ENCODE results near the gene SHF. TPM values are rescaled to one million over a fixed set of nuclear protein-coding genes. Genes with fewer than 3 reads are reported as not detected.

The SHF gene
- total RNA-seq, 2 experiments from 2014 or later, result 11.8 to 12.5 TPM

GRCh38 chr15:45150997-45151396 lies 36.8 kb downstream of the SHF start:
- no peak overlapping the region for H3K27ac Mint-ChIP-seq
- no peaks in the 10 kb centered on the region for H3K9me3 Mint-ChIP-seq
- H3K4me3 Mint-ChIP-seq, result no peak overlapping the region
- DNase-seq, result no peak
- CTCF ChIA-PET, result no interaction called here
- no peaks in the 10 kb centered on the region for H3K4me1 Mint-ChIP-seq (ENCODE audit: low read depth)
- no peaks in the 10 kb centered on the region for H3K27me3 Mint-ChIP-seq
- intact Hi-C loops (cut with micrococcal nuclease), result no loop called here
- H3K36me3 Mint-ChIP-seq, result peaks cover 6% of the 10 kb centered on the region
- POLR2A ChIA-PET, result no interaction called here

GRCh38 chr15:45150481-45150880 lies 37.3 kb downstream of the SHF start:
- intact Hi-C loops (cut with micrococcal nuclease), result no loop called here
- Mint-ChIP-seq H3K27ac (no peak overlapping the region), H3K4me3 (no peak overlapping the region), H3K9me3 (no peaks in the 10 kb centered on the region), H3K4me1 (ENCODE audit: low read depth) (no peaks in the 10 kb centered on the region), H3K27me3 (no peaks in the 10 kb centered on the region), H3K36me3 (peaks cover 6% of the 10 kb centered on the region)
- ChIA-PET POLR2A (interaction anchor here (1.1 kb wide), 1 partner anchor 242 kb away, joined by 3 read pairs; no protein-coding TSS in a partner anchor), CTCF (interaction anchor here (1.5 kb wide), 1 partner anchor 32 kb away, joined by 5 read pairs; no protein-coding TSS in a partner anchor)
- no peak for DNase-seq

GRCh38 chr15:45149060-45149459 lies 38.7 kb downstream of the SHF start:
- Mint-ChIP-seq H3K27ac (no peak overlapping the region), H3K9me3 (no peaks in the 10 kb centered on the region), H3K36me3 (peaks cover 6% of the 10 kb centered on the region), H3K4me3 (no peak overlapping the region), H3K4me1 (ENCODE audit: low read depth) (no peaks in the 10 kb centered on the region), H3K27me3 (no peaks in the 10 kb centered on the region)
- DNase-seq, result no peak
- CTCF ChIA-PET, result no interaction called here
- intact Hi-C loops (cut with micrococcal nuclease), result no loop called here
- POLR2A ChIA-PET, result no interaction called here

DNA sequence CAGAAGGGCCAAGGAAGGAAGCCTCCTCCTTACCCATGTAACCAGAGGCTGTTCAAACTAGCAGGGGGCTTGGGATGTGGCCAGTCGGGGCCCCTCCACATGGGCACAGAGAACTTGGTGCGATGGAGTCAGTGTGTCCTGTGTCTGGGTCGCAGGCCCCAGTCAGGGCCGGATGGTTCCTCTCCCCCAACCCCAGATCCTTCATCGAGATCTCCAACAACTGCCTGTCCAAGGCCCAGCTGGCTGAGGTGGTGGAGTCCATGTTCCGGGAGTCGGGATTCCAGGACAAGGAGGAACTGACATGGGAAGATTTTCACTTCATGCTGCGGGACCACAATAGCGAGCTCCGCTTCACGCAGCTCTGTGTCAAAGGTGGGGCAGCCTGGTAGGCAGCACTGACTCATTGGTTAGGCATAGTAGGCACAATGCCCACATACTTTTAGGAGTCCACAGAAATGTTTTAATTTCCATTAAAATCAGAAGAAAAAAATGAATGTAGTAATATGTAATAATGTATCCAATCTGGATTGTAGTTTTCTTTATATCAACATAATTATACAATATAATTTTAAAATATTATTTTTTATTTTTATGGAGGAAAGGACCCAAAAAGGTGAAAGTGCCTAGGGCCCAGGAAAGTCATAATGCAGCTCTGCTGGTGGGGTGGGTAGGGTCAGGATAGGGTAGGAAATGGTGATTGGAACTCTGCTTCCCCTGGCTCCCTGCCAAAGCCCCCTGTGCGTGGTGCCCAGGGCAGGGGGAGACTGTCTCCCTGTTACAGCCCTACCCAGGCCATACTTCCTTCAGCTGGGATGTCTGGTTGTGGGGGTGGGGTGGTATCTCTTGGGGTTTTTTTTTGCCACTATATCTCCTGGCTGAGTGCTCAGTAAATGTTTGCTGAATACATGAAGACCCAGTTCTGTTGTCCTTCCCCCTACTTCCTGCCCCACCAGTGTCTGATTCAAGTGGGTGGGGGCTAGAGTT lies 39.4 kb downstream of the SHF start:
- POLR2A ChIA-PET, result no interaction called here
- Mint-ChIP-seq H3K4me1 (ENCODE audit: low read depth) (no peaks in the 10 kb centered on the region), H3K27me3 (no peaks in the 10 kb centered on the region), H3K4me3 (no peak overlapping the region), H3K36me3 (peaks cover 6% of the 10 kb centered on the region), H3K9me3 (no peaks in the 10 kb centered on the region), H3K27ac (no peak overlapping the region)
- DNase-seq, result no peak
- intact Hi-C loops (cut with micrococcal nuclease), result no loop called here
- CTCF ChIA-PET, result no interaction called here

DNA sequence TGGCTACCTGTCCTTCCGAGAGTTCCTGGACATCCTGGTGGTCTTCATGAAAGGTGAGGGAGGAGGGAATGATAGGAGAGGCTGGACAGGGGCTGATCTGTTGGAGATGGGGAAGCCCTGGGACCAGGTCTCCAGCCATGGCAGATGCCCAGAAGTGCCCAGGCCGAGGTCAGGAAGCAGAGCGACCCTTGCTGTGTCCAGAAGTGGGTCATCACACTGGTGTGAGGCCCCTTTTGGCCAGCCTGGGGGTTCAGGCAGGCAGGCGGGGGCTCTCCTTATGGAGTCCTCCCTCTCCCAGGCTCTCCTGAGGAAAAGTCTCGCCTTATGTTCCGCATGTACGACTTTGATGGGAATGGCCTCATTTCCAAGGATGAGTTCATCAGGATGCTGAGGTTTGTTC lies 40.2 kb downstream of the SHF start:
- Mint-ChIP-seq H3K9me3 (no peaks in the 10 kb centered on the region), H3K36me3 (peaks cover 6% of the 10 kb centered on the region), H3K4me3 (no peak overlapping the region), H3K27ac (no peak overlapping the region), H3K27me3 (no peaks in the 10 kb centered on the region), H3K4me1 (ENCODE audit: low read depth) (no peaks in the 10 kb centered on the region)
- intact Hi-C loops (cut with micrococcal nuclease), result no loop called here
- DNase-seq, result no peak
- ChIA-PET POLR2A (no interaction called here), CTCF (no interaction called here)

- intact Hi-C loops (cut with micrococcal nuclease), result no loop called here
- no peaks in the 10 kb centered on the region for H3K9me3 Mint-ChIP-seq
- no peaks in the 10 kb centered on the region for H3K36me3 Mint-ChIP-seq
- POLR2A ChIA-PET, result interaction anchor here (1.3 kb wide), 1 partner anchor 40 kb away, joined by 3 read pairs; no protein-coding TSS in a partner anchor
- CTCF ChIA-PET, result interaction anchor here (0.5 to 1.4 kb wide), 2 partner anchors 9 to 28 kb away, joined by 3 to 8 read pairs; no protein-coding TSS in a partner anchor
- H3K27me3 Mint-ChIP-seq, result no peaks in the 10 kb centered on the region
- DNase-seq, result no peak
- no peaks in the 10 kb centered on the region for H3K4me1 Mint-ChIP-seq (ENCODE audit: low read depth)
- no peak overlapping the region for H3K27ac Mint-ChIP-seq
- H3K4me3 Mint-ChIP-seq, result no peak overlapping the region
Observed at GRCh38 chr15:45146405-45146804, 41.4 kb downstream of the SHF start.

DNA sequence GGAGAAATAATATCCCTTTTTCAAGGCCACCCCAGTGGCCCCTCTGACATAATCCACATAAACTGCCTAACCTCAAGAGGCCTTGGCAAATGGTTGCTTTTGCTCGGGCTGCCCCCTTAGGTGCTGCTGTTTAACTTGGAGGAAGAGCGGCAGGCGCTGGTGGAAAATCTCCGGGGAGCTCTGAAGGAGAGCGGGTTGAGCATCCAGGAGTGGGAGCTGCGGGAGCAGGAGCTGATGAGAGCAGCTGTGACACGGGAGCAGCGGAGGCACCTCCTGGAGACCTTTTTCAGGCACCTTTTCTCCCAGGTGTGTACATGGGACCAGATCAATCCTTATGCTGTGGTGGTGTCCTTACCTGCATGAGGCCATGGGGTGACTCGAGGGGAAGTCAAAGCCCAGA lies 43.0 kb downstream of the SHF start:
- POLR2A ChIA-PET, result no interaction called here
- H3K9me3 Mint-ChIP-seq, result no peaks in the 10 kb centered on the region
- CTCF ChIA-PET, result interaction anchor here (0.6 to 1.9 kb wide), 2 partner anchors 27 to 35 kb away, joined by 3 to 6 read pairs; no protein-coding TSS in a partner anchor

GRCh38 chr15:45143946-45144345 lies 43.8 kb downstream of the SHF start:
- H3K27me3 Mint-ChIP-seq, result no peaks in the 10 kb centered on the region
- no peak overlapping the region for H3K27ac Mint-ChIP-seq
- POLR2A ChIA-PET, result no interaction called here
- H3K9me3 Mint-ChIP-seq, result no peaks in the 10 kb centered on the region
- CTCF ChIA-PET, result interaction anchor here (1.9 kb wide), 1 partner anchor 26 kb away, joined by 6 read pairs; no protein-coding TSS in a partner anchor
- DNase-seq, result no peak
- H3K4me1 Mint-ChIP-seq (ENCODE audit: low read depth), result no peaks in the 10 kb centered on the region
- intact Hi-C loops (cut with micrococcal nuclease), result no loop called here
- no peak overlapping the region for H3K4me3 Mint-ChIP-seq
- no peaks in the 10 kb centered on the region for H3K36me3 Mint-ChIP-seq

More for the DNA sequence above, 43.0 kb downstream of the SHF start:
- H3K27me3 Mint-ChIP-seq, result no peaks in the 10 kb centered on the region
- DNase-seq, result no peak
- H3K36me3 Mint-ChIP-seq, result no peaks in the 10 kb centered on the region
- no peaks in the 10 kb centered on the region for H3K4me1 Mint-ChIP-seq (ENCODE audit: low read depth)
- H3K4me3 Mint-ChIP-seq, result no peak overlapping the region
- H3K27ac Mint-ChIP-seq, result no peak overlapping the region
- intact Hi-C loops (cut with micrococcal nuclease), result no loop called here

DNA sequence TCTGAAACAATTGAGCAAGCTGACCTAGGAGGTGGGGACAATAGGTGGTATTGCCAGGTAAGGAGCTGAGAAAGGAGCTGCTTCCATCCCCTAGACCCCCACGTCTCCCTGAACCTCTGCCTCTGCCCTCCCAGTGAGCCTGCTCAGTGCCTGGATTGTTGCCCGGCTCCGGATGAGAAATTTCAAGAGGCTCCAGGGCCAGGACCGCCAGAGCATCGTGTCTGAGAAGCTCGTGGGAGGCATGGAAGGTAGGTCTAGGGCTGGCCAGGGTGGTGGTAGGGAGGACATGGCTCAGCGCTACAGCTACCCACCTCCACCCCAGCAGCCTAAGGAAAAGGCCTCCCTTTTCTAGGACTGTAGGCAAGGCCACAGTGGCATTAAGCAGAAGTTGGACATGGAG lies 44.7 kb downstream of the SHF start:
- intact Hi-C loops (cut with micrococcal nuclease), result no loop called here
- Mint-ChIP-seq H3K27me3 (peaks cover 1% of the 10 kb centered on the region), H3K4me3 (no peak overlapping the region), H3K36me3 (no peaks in the 10 kb centered on the region), H3K4me1 (ENCODE audit: low read depth) (no peaks in the 10 kb centered on the region), H3K9me3 (no peaks in the 10 kb centered on the region), H3K27ac (no peak overlapping the region)
- ChIA-PET CTCF (interaction anchor here (0.9 to 1.9 kb wide), 2 partner anchors 13 to 25 kb away, joined by 3 to 6 read pairs; no protein-coding TSS in a partner anchor), POLR2A (no interaction called here)
- no peak for DNase-seq

GRCh38 chr15:45141386-45141785 lies 46.4 kb downstream of the SHF start:
- intact Hi-C loops (cut with micrococcal nuclease), result no loop called here
- peaks cover 6% of the 10 kb centered on the region for H3K27me3 Mint-ChIP-seq
- CTCF ChIA-PET, result interaction anchor here (1.0 to 1.1 kb wide), 3 partner anchors 11 to 23 kb away, joined by 3 to 5 read pairs (median 3); partner anchors contain the start of gene DUOX1
- H3K4me1 Mint-ChIP-seq (ENCODE audit: low read depth), result peaks cover 4% of the 10 kb centered on the region
- POLR2A ChIA-PET, result no interaction called here
- H3K27ac Mint-ChIP-seq, result no peak overlapping the region
- H3K9me3 Mint-ChIP-seq, result no peaks in the 10 kb centered on the region
- no peaks in the 10 kb centered on the region for H3K36me3 Mint-ChIP-seq
- no peak overlapping the region for H3K4me3 Mint-ChIP-seq
- no peak for DNase-seq

- Mint-ChIP-seq H3K36me3 (no peaks in the 10 kb centered on the region), H3K27ac (no peak overlapping the region), H3K4me1 (ENCODE audit: low read depth) (peaks cover 8% of the 10 kb centered on the region), H3K27me3 (peaks cover 10% of the 10 kb centered on the region), H3K4me3 (no peak overlapping the region), H3K9me3 (no peaks in the 10 kb centered on the region)
- intact Hi-C loops (cut with micrococcal nuclease), result no loop called here
- no peak for DNase-seq
- CTCF ChIA-PET, result interaction anchor here (1.0 to 1.5 kb wide), 2 partner anchors 22 to 23 kb away, joined by 5 read pairs; no protein-coding TSS in a partner anchor
- POLR2A ChIA-PET, result no interaction called here
Observed at GRCh38 chr15:45140557-45141250, 47.1 kb downstream of the SHF start.

- intact Hi-C loops (cut with micrococcal nuclease), result no loop called here
- Mint-ChIP-seq H3K27me3 (peaks cover 12% of the 10 kb centered on the region), H3K4me3 (no peak overlapping the region), H3K27ac (no peak overlapping the region), H3K36me3 (no peaks in the 10 kb centered on the region), H3K9me3 (no peaks in the 10 kb centered on the region), H3K4me1 (ENCODE audit: low read depth) (peaks cover 10% of the 10 kb centered on the region)
- CTCF ChIA-PET, result interaction anchor here (1.5 kb wide), 1 partner anchor 22 kb away, joined by 5 read pairs; no protein-coding TSS in a partner anchor
- no peak for DNase-seq
- POLR2A ChIA-PET, result no interaction called here
Observed at GRCh38 chr15:45139770-45140169, 48.0 kb downstream of the SHF start.
